Common myeloid progenitor, CD34-positive (primary cell): ENCODE results near the gene WDR43.

Experiments used
- CTCF ChIA-PET: fragments of 350-600 bp; sonication (Branson Sonifier 250); formaldehyde crosslinking; loops from one replicate; lab custom pipeline; 2021; ENCODE audit warnings: antibody characterized with exemption; lab: Charles Lee
- POLR2A ChIA-PET: fragments of 350-600 bp; sonication (Branson Sonifier 250); formaldehyde crosslinking; loops from one replicate; lab custom pipeline; 2021; ENCODE audit warnings: antibody characterized with exemption; lab: Charles Lee
- DNase-seq, 3 donors: peaks; one replicate each; pipeline versions ENCODE4 v3.0.0 to v3.0.0-alpha.2; 2013
- H3K27ac ChIP-seq, 2 experiments: 1 replicate in 1 of 2; 2 replicates in 1 of 2; pipeline ENCODE4 v1.7.0; 2013; ENCODE audit warnings: inconsistent platforms in 2 of 2, low read length in 2 of 2, mild to moderate bottlenecking in 2 of 2, low read depth in 1 of 2, moderate library complexity in 1 of 2; ENCODE audit not compliant: severe bottlenecking in 2 of 2, insufficient read depth in 1 of 2, poor library complexity in 1 of 2
- H3K27me3 ChIP-seq, 5 experiments: replicated peaks in 2 of 5; 1 replicate in 3 of 5; 2 replicates in 2 of 5; pipeline versions ENCODE4 v1.6.1 to v1.7.0; 2013; ENCODE audit warnings: low read length in 4 of 5, mild to moderate bottlenecking in 2 of 5, moderate library complexity in 2 of 5, inconsistent platforms in 1 of 5; ENCODE audit not compliant: insufficient read depth in 5 of 5, control insufficient read depth in 4 of 5
- H3K36me3 ChIP-seq, 4 experiments: 1 replicate in 2 of 4; 2 replicates in 2 of 4; pipeline versions ENCODE4 v1.6.1 to v1.7.0; 2013; ENCODE audit warnings: low read length in 3 of 4, control low read depth in 1 of 4, mild to moderate bottlenecking in 1 of 4; ENCODE audit not compliant: control insufficient read depth in 4 of 4, insufficient read depth in 4 of 4
- H3K4me1 ChIP-seq, 4 experiments: 1 replicate in 3 of 4; 2 replicates in 1 of 4; pipeline versions ENCODE4 v1.6.1 to v1.7.1; 2013; ENCODE audit warnings: low read length in 3 of 4, mild to moderate bottlenecking in 3 of 4, control low read depth in 1 of 4, inconsistent platforms in 1 of 4, moderate library complexity in 1 of 4; ENCODE audit not compliant: control insufficient read depth in 4 of 4, insufficient read depth in 4 of 4; ENCODE audit errors: control extremely low read depth in 1 of 4
- H3K4me3 ChIP-seq, 7 experiments: 1 replicate in 4 of 7; 2 replicates in 3 of 7; pipeline versions ENCODE4 v1.5.1 to v1.7.0; 2013; ENCODE audit warnings: mild to moderate bottlenecking in 7 of 7, low read length in 6 of 7, moderate library complexity in 6 of 7, inconsistent platforms in 2 of 7, low read depth in 2 of 7, control low read depth in 1 of 7; ENCODE audit not compliant: insufficient read depth in 4 of 7, control insufficient read depth in 1 of 7; ENCODE audit errors: extremely low read depth in 1 of 7
- H3K9me3 ChIP-seq, 5 experiments: 1 replicate in 4 of 5; 2 replicates in 1 of 5; pipeline versions ENCODE4 v1.6.1 to v1.7.1; 2013; ENCODE audit warnings: low read length in 4 of 5, mild to moderate bottlenecking in 2 of 5, inconsistent platforms in 1 of 5, low read depth in 1 of 5, moderate library complexity in 1 of 5; ENCODE audit not compliant: control insufficient read depth in 4 of 5, insufficient read depth in 2 of 5; ENCODE audit errors: control extremely low read depth in 1 of 5
- WGBS: methylation state at CpG from one replicate; pipeline ENCODE4 v1.1.5; 2013; ENCODE audit not compliant: insufficient coverage; 5-methylcytosine and 5-hydroxymethylcytosine counted together

The WDR43 gene

DNA sequence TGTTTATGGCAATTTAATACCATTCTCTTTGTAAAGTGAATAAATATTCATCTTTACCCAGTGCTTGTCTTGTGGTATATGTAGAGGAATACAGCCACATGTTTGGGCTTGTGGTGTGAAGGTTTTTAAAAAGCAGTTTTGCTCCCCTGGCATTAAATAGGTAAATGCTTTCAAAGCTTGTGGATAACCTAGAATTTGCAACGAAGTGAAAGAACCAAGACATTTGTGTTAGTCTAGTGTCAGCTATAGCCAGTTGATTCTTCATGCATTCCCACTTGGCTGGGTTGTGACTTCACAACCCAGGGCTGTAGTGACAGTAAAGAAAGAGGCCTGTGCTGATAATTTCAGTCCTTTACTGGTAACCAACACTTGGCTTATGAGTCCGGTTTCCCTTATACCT, 53.7 kb downstream of the WDR43 start:
- 100% methylated on average over 1 of the region's 2 CpGs for WGBS
- ChIA-PET POLR2A (interaction anchor here (0.6 kb wide), 1 partner anchor 46 kb away, joined by 3 read pairs; no protein-coding TSS in a partner anchor), CTCF (interaction anchor here (1.0 kb wide), 1 partner anchor 11 kb away, joined by 4 read pairs; no protein-coding TSS in a partner anchor)
- Histone ChIP-seq H3K9me3 (peaks cover 0 to 15% (median 5%) of the 10 kb centered on the region in 5 experiments), H3K4me3 (no peak overlapping the region), H3K36me3 (peaks cover 24 to 58% (median 42%) of the 10 kb centered on the region in 4 experiments), H3K27ac (no peak overlapping the region), H3K4me1 (peaks cover 11 to 31% (median 25%) of the 10 kb centered on the region in 4 experiments), H3K27me3 (no peaks in the 10 kb centered on the region)
- no peak for DNase-seq

DNA sequence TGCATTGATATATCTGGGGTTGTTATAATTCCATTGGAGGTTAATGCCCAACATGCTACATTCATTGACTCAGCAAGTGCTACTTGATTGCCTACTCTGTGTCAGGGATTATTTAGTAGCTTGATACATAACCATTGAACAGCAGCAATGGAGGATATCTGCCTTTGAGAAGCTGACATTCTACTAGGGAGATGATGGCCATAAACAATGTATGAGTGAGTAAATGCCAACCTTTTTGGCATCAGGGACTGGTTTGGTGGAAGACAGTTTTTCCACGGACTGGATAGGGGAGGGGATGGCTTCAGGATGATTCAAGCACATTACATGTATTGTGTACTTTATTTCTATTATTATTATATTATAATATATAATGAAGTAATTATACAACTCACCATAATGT, 54.7 kb downstream of the WDR43 start:
- ChIA-PET POLR2A (no interaction called here), CTCF (interaction anchor here (1.2 to 1.5 kb wide), 2 partner anchors 12 to 129 kb away, joined by 5 read pairs; no protein-coding TSS in a partner anchor)
- Histone ChIP-seq H3K4me3 (no peak overlapping the region), H3K9me3 (peaks cover 0 to 15% (median 5%) of the 10 kb centered on the region in 5 experiments), H3K36me3 (peaks cover 19 to 49% (median 33%) of the 10 kb centered on the region in 4 experiments), H3K27me3 (no peaks in the 10 kb centered on the region), H3K4me1 (peaks cover 15 to 42% (median 30%) of the 10 kb centered on the region in 4 experiments), H3K27ac (no peak overlapping the region)
- no CpG with 5 or more reads among the region's 1 CpG for WGBS
- no peak for DNase-seq

- ChIA-PET CTCF (interaction anchor here (1.2 to 1.6 kb wide), 3 partner anchors 9 to 129 kb away, joined by 4 to 5 read pairs (median 5); no protein-coding TSS in a partner anchor), POLR2A (no interaction called here)
- H3K27me3 ChIP-seq, result no peaks in the 10 kb centered on the region
- H3K36me3 ChIP-seq, result peaks cover 15 to 43% (median 29%) of the 10 kb centered on the region in 4 experiments
- no peak overlapping the region for H3K4me3 ChIP-seq
- H3K9me3 ChIP-seq, result peaks cover 0 to 15% (median 5%) of the 10 kb centered on the region in 5 experiments
- 92% methylated on average over 11 of the region's 11 CpGs for WGBS
- peak overlapping the region in 1 of 2 experiments; percentile 39 for H3K27ac ChIP-seq
- no peak for DNase-seq
- peaks cover 15 to 43% (median 33%) of the 10 kb centered on the region in 4 experiments for H3K4me1 ChIP-seq
Measured at GRCh38 chr2:28949617-28950305, 55.3 kb downstream of the WDR43 start.

GRCh38 chr2:28950941-28951630, 56.6 kb downstream of the WDR43 start:
- no peaks in the 10 kb centered on the region for H3K27me3 ChIP-seq
- H3K9me3 ChIP-seq, result peaks cover 0 to 15% (median 5%) of the 10 kb centered on the region in 5 experiments
- peaks cover 20 to 52% (median 42%) of the 10 kb centered on the region in 4 experiments for H3K4me1 ChIP-seq
- peak overlapping the region; percentile 77 to 87 for H3K27ac ChIP-seq
- peaks cover 14 to 32% (median 23%) of the 10 kb centered on the region in 4 experiments for H3K36me3 ChIP-seq
- ChIA-PET POLR2A (no interaction called here), CTCF (interaction anchor here (0.6 to 2.5 kb wide), 4 partner anchors 11 to 1577 kb away, joined by 3 to 10 read pairs (median 4); no protein-coding TSS in a partner anchor)
- 98% methylated on average over 9 of the region's 12 CpGs for WGBS
- no peak for DNase-seq
- H3K4me3 ChIP-seq, result no peak overlapping the region

DNA sequence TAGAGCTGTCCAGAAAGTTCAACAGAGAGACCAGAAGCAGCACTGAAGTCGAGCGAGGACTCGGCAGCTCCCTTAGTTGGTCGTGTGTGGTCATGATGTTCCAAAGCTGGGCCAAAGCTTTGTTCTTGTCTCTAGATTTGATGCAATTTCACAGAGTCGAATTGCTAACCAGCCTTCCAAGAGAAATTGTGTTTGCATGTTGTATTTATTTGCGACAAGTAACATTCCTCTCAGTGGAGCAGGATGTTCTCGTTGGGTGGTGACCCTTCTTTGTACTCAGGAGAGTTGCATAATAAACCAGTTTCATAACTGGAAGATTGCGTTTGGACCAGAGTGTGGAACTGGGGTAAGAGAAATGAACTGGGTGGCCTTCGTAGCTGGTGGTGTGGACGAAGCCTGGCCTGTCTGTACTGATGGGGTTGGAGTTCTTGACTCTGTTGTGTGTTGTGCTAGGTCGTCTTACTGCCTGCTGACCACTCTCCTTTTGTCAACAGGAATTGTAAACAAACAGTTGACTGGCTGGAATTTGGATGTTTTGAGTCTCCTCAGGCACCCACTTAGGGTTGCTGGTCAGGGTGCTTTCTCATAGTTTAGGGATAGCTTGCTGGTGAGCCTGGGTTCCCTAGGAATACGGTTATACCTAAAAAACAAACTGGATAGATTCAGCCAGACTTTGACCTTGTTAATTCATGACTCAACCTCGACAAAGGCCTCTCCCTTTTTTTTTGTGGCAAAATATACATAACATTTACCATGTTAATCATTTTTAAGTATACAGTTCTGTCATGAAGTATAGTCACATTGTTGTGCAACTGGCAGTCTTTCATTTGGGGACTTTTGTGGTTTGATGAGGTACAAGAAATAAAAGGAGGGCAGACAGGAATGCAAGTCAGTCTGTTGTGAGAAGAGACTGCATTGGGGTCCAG, 57.7 kb downstream of the WDR43 start:
- POLR2A ChIA-PET, result interaction anchor here (0.6 kb wide), 1 partner anchor 16 kb away, joined by 6 read pairs; no protein-coding TSS in a partner anchor
- no peaks in the 10 kb centered on the region for H3K27me3 ChIP-seq
- peaks cover 9 to 22% (median 16%) of the 10 kb centered on the region in 4 experiments for H3K36me3 ChIP-seq
- H3K4me3 ChIP-seq, result peak overlapping the region in 4 of 7 experiments; percentile 19 to 49 (median 30)
- WGBS, result 79% methylated on average over 12 of the region's 13 CpGs
- H3K27ac ChIP-seq, result peak overlapping the region; percentile 77 to 87
- H3K4me1 ChIP-seq, result peaks cover 21 to 57% (median 43%) of the 10 kb centered on the region in 4 experiments
- DNase-seq, result peak in 2 of 3 donors; percentile 14 to 20
- peaks cover 0 to 15% (median 5%) of the 10 kb centered on the region in 5 experiments for H3K9me3 ChIP-seq
- CTCF ChIA-PET, result interaction anchor here (0.6 to 2.5 kb wide), 3 partner anchors 13 to 1578 kb away, joined by 3 to 10 read pairs (median 4); no protein-coding TSS in a partner anchor

- POLR2A ChIA-PET, result no interaction called here
- CTCF ChIA-PET, result interaction anchor here (2.5 kb wide), 1 partner anchor 132 kb away, joined by 10 read pairs; no protein-coding TSS in a partner anchor
- Histone ChIP-seq H3K4me3 (peak overlapping the region in 4 of 7 experiments; percentile 28 to 49 (median 40)), H3K27me3 (no peaks in the 10 kb centered on the region), H3K9me3 (peaks cover 0 to 15% (median 5%) of the 10 kb centered on the region in 5 experiments), H3K27ac (peak overlapping the region; percentile 77 to 87), H3K4me1 (peaks cover 21 to 57% (median 43%) of the 10 kb centered on the region in 4 experiments), H3K36me3 (peaks cover 8 to 18% (median 12%) of the 10 kb centered on the region in 4 experiments)
- 0% methylated on average over 4 of the region's 6 CpGs for WGBS
- peak; percentile 92 to 98 (median 96) for DNase-seq
Measured at GRCh38 chr2:28952836-28953211, 58.4 kb downstream of the WDR43 start.
